Activated T-cell treated with anti-CD3 and anti-CD28 coated beads for 4 hours (primary cell): ENCODE measurements around the gene ZNF205.

Experiments
- DNase-seq: peaks from one replicate; pipeline ENCODE4 v3.0.0-alpha.2; 2020

The ZNF205 gene

GRCh38 chr16:3085868-3086595, 26.4 kb upstream of the ZNF205 start:
- DNase-seq, result no peak

- DNase-seq, result no peak
Measured at GRCh38 chr16:3086596-3087242, 25.7 kb upstream of the ZNF205 start.

- no peak for DNase-seq
Measured at GRCh38 chr16:3087243-3088235, 24.8 kb upstream of the ZNF205 start.

- no peak for DNase-seq
Measured at GRCh38 chr16:3088450-3088849, 23.9 kb upstream of the ZNF205 start.

- DNase-seq, result no peak
Measured at GRCh38 chr16:3088925-3089716, 23.3 kb upstream of the ZNF205 start.

GRCh38 chr16:3089717-3090592, 22.4 kb upstream of the ZNF205 start:
- DNase-seq, result no peak

- no peak for DNase-seq
Measured at GRCh38 chr16:3091551-3091950, 20.8 kb upstream of the ZNF205 start.

GRCh38 chr16:3092501-3092941, 19.9 kb upstream of the ZNF205 start:
- no peak for DNase-seq

- DNase-seq, result no peak
Measured at GRCh38 chr16:3094289-3095027, 17.9 kb upstream of the ZNF205 start.

GRCh38 chr16:3095869-3096268, 16.5 kb upstream of the ZNF205 start:
- DNase-seq, result no peak

- no peak for DNase-seq
Measured at GRCh38 chr16:3096362-3096761, 16.0 kb upstream of the ZNF205 start.

- no peak for DNase-seq
Measured at GRCh38 chr16:3097266-3097665, 15.1 kb upstream of the ZNF205 start.

- no peak for DNase-seq
Measured at GRCh38 chr16:3098459-3099394, 13.7 kb upstream of the ZNF205 start, which contains the start of gene ZSCAN10. TSS of gene ZSCAN10 (minus strand) at chr16:3099294. CDS start at chr16:3092937, 6,357 bp downstream.

- DNase-seq, result no peak
Measured at GRCh38 chr16:3099395-3099731, 13.0 kb upstream of the ZNF205 start.

GRCh38 chr16:3099732-3100499, 12.5 kb upstream of the ZNF205 start:
- peak; percentile 89 for DNase-seq

- DNase-seq, result peak; percentile 38
Measured at GRCh38 chr16:3101018-3101840, 11.2 kb upstream of the ZNF205 start.

- DNase-seq, result no peak
Measured at GRCh38 chr16:3101841-3102470, 10.4 kb upstream of the ZNF205 start.
